Gastroesophageal sphincter (tissue), 3 donors: ENCODE results near the gene C2orf76.

Experiments used
- CTCF ChIP-seq, 4 experiments: fragments of 200-600 bp in 2 of 4; fragments of 450-650 bp in 2 of 4; sonication (generic) in 1 of 4; IDR thresholded peaks; one replicate each; pipeline ENCODE4 v1.5.1; 2017 to 2019; ENCODE audit warnings: antibody characterized with exemption in 4 of 4, mild to moderate bottlenecking in 2 of 4, moderate library complexity in 2 of 4
- EP300 ChIP-seq: sonication (generic); formaldehyde crosslinking; IDR thresholded peaks from one replicate; pipeline ENCODE4 v1.6.1; 2017; ENCODE audit warnings: antibody characterized with exemption, mild to moderate bottlenecking
- POLR2A ChIP-seq, 2 donors: fragments of 450-650 bp; IDR thresholded peaks; one replicate each; pipeline ENCODE4 v1.6.1; 2017; ENCODE audit warnings: antibody characterized with exemption in 2 of 2, mild to moderate bottlenecking in 2 of 2, moderate library complexity in 1 of 2
- POLR2AphosphoS5 ChIP-seq: sonication (generic); formaldehyde crosslinking; IDR thresholded peaks from one replicate; pipeline ENCODE4 v1.6.1; 2017; ENCODE audit warnings: antibody characterized with exemption

- TF ChIP-seq POLR2A (IDR thresholded peaks at IDR 0.05) (no peak), CTCF (IDR thresholded peaks at IDR 0.05) (no peak), EP300 (no peak), POLR2AphosphoS5 (no peak)
These were observed 38.5 kb upstream of the C2orf76 start for GRCh38 chr2:119405151-119405550.
